ENCODE measurements around the gene DPP4.

DNA sequence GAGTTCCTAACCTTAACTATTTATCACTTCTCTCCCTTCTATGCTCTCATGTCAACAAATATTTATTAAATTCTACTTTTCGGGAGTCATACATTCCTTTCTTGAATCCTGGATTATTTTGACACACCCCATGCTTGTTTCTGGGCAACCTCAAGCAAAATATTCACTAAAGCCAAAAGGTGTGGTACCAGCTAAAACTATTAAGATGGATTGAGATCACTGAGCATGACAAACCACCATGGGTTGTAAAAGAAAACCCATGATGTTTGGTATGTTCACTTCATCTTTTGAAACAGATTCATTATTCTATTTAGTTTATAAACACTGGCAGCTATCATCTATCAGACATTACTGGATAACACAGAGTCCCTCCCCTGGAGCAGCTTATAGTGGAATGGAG, 32.5 kb downstream of the DPP4 start:
- TF ChIP-seq, protein P1, sequence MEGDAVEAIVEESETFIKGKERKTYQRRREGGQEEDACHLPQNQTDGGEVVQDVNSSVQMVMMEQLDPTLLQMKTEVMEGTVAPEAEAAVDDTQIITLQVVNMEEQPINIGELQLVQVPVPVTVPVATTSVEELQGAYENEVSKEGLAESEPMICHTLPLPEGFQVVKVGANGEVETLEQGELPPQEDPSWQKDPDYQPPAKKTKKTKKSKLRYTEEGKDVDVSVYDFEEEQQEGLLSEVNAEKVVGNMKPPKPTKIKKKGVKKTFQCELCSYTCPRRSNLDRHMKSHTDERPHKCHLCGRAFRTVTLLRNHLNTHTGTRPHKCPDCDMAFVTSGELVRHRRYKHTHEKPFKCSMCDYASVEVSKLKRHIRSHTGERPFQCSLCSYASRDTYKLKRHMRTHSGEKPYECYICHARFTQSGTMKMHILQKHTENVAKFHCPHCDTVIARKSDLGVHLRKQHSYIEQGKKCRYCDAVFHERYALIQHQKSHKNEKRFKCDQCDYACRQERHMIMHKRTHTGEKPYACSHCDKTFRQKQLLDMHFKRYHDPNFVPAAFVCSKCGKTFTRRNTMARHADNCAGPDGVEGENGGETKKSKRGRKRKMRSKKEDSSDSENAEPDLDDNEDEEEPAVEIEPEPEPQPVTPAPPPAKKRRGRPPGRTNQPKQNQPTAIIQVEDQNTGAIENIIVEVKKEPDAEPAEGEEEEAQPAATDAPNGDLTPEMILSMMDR (IDR thresholded peaks at IDR 0.05): no peak
- no peak for TF ChIP-seq POLR2A (IDR thresholded peaks at IDR 0.05)
